LNCaP clone FGC (cell line): ENCODE results near the gene NRGN.

ENCODE experiments used
- DNase-seq: peaks from one replicate; pipeline ENCODE4 v3.0.0-alpha.2; 2011; ENCODE audit warnings: low read depth
- H3K4me3 ChIP-seq: 2 replicates; pipeline ENCODE4 v1.5.1; 2011; ENCODE audit warnings: mild to moderate bottlenecking, low read depth, low read length, control low read depth
- CTCF ChIP-seq: IDR thresholded peaks from 2 replicates; pipeline ENCODE4 v1.5.1; 2012; ENCODE audit warnings: mild to moderate bottlenecking; ENCODE audit not compliant: control insufficient read depth, insufficient read depth; ENCODE audit errors: extremely low read depth

Gene NRGN

GRCh38 chr11:124784051-124784450, 44.3 kb downstream of the NRGN start:
- TF ChIP-seq CTCF: no peak

GRCh38 chr11:124788521-124788920, 48.8 kb downstream of the NRGN start:
- H3K4me3 ChIP-seq: no peak overlapping the region
- TF ChIP-seq CTCF: no peak
- no peak for DNase-seq

More at GRCh38 chr11:124784051-124784450, 44.3 kb downstream of the NRGN start:
- DNase-seq: no peak
- H3K4me3 ChIP-seq: no peak overlapping the region

- H3K4me3 ChIP-seq: no peak overlapping the region
- TF ChIP-seq CTCF: no peak
- DNase-seq: no peak
Measured at GRCh38 chr11:124791626-124792341, 52.0 kb downstream of the NRGN start.

GRCh38 chr11:124793466-124794278, 53.9 kb downstream of the NRGN start:
- DNase-seq: no peak
- TF ChIP-seq CTCF: peak; percentile 72
- no peak overlapping the region for H3K4me3 ChIP-seq

- no peak for DNase-seq
- TF ChIP-seq CTCF: no peak
Measured at GRCh38 chr11:124796312-124796711, 56.6 kb downstream of the NRGN start.

More at GRCh38 chr11:124796312-124796711, 56.6 kb downstream of the NRGN start:
- no peak overlapping the region for H3K4me3 ChIP-seq
